HUES48 (cell line): ENCODE measurements around the gene ARMH1.

Experiments
- H3K27ac ChIP-seq: one replicate; pipeline ENCODE4 v1.7.0; 2013; ENCODE audit warnings: low read depth, low read length, inconsistent platforms
- H3K27me3 ChIP-seq: 2 replicates; pipeline ENCODE4 v1.6.1; 2013; ENCODE audit warnings: mild to moderate bottlenecking, low read length; ENCODE audit not compliant: control insufficient read depth, insufficient read depth
- H3K36me3 ChIP-seq: 2 replicates; pipeline ENCODE4 v1.6.1; 2013; ENCODE audit warnings: low read length; ENCODE audit not compliant: control insufficient read depth, insufficient read depth
- H3K4me1 ChIP-seq: 2 replicates; pipeline ENCODE4 v1.6.1; 2013; ENCODE audit warnings: mild to moderate bottlenecking, low read length; ENCODE audit not compliant: control insufficient read depth, insufficient read depth
- H3K4me3 ChIP-seq: 2 replicates; pipeline ENCODE4 v1.5.1; 2013; ENCODE audit warnings: mild to moderate bottlenecking, low read depth, low read length
- H3K9ac ChIP-seq: 2 replicates; pipeline ENCODE4 v1.6.1; 2013; ENCODE audit warnings: mild to moderate bottlenecking, low read depth, low read length, moderate library complexity
- H3K9me3 ChIP-seq: 2 replicates; pipeline ENCODE4 v1.6.1; 2013; ENCODE audit warnings: low read length; ENCODE audit not compliant: control insufficient read depth, insufficient read depth

The ARMH1 gene

GRCh38 chr1:44684525-44684924 lies 10.0 kb downstream of the ARMH1 start:
- Histone ChIP-seq H3K9ac (no peak overlapping the region), H3K4me3 (no peak overlapping the region), H3K9me3 (no peaks in the 10 kb centered on the region), H3K4me1 (peaks cover 19% of the 10 kb centered on the region), H3K27ac (no peak overlapping the region), H3K27me3 (no peaks in the 10 kb centered on the region), H3K36me3 (no peaks in the 10 kb centered on the region)

GRCh38 chr1:44685218-44685617 lies 10.7 kb downstream of the ARMH1 start:
- no peaks in the 10 kb centered on the region for H3K27me3 ChIP-seq
- no peak overlapping the region for H3K27ac ChIP-seq
- no peak overlapping the region for H3K4me3 ChIP-seq
- H3K4me1 ChIP-seq = peaks cover 20% of the 10 kb centered on the region
- no peaks in the 10 kb centered on the region for H3K9me3 ChIP-seq
- H3K36me3 ChIP-seq = no peaks in the 10 kb centered on the region
- H3K9ac ChIP-seq = no peak overlapping the region

GRCh38 chr1:44685881-44686280 lies 11.4 kb downstream of the ARMH1 start:
- Histone ChIP-seq H3K4me3 (no peak overlapping the region), H3K36me3 (no peaks in the 10 kb centered on the region), H3K27ac (no peak overlapping the region), H3K27me3 (no peaks in the 10 kb centered on the region), H3K4me1 (peaks cover 20% of the 10 kb centered on the region), H3K9ac (no peak overlapping the region), H3K9me3 (no peaks in the 10 kb centered on the region)

GRCh38 chr1:44688760-44689446 lies 14.4 kb downstream of the ARMH1 start:
- H3K36me3 ChIP-seq = no peaks in the 10 kb centered on the region
- H3K9ac ChIP-seq = no peak overlapping the region
- no peaks in the 10 kb centered on the region for H3K9me3 ChIP-seq
- H3K4me1 ChIP-seq = peaks cover 11% of the 10 kb centered on the region; the same call in 1 of the 2 replicates
- H3K27me3 ChIP-seq = no peaks in the 10 kb centered on the region
- no peak overlapping the region for H3K4me3 ChIP-seq
- H3K27ac ChIP-seq = no peak overlapping the region

- Histone ChIP-seq H3K27me3 (no peaks in the 10 kb centered on the region), H3K9me3 (no peaks in the 10 kb centered on the region), H3K27ac (no peak overlapping the region), H3K4me1 (peaks cover 11% of the 10 kb centered on the region; the same call in 1 of the 2 replicates), H3K36me3 (no peaks in the 10 kb centered on the region), H3K4me3 (no peak overlapping the region), H3K9ac (no peak overlapping the region)
Observed at GRCh38 chr1:44689447-44689765, 14.9 kb downstream of the ARMH1 start.

- H3K4me3 ChIP-seq = no peak overlapping the region
- H3K27ac ChIP-seq = no peak overlapping the region
- peaks cover 11% of the 10 kb centered on the region; the same call in 1 of the 2 replicates for H3K4me1 ChIP-seq
- H3K9ac ChIP-seq = no peak overlapping the region
- H3K27me3 ChIP-seq = no peaks in the 10 kb centered on the region
- H3K36me3 ChIP-seq = no peaks in the 10 kb centered on the region
- no peaks in the 10 kb centered on the region for H3K9me3 ChIP-seq
Observed at GRCh38 chr1:44693159-44693558, 18.6 kb downstream of the ARMH1 start.

GRCh38 chr1:44693900-44694299 lies 19.4 kb downstream of the ARMH1 start:
- H3K9ac ChIP-seq = no peak overlapping the region
- peaks cover 5% of the 10 kb centered on the region; the same call in 1 of the 2 replicates for H3K4me1 ChIP-seq
- H3K27me3 ChIP-seq = no peaks in the 10 kb centered on the region
- H3K36me3 ChIP-seq = no peaks in the 10 kb centered on the region
- H3K4me3 ChIP-seq = no peak overlapping the region
- no peaks in the 10 kb centered on the region for H3K9me3 ChIP-seq
- H3K27ac ChIP-seq = no peak overlapping the region

GRCh38 chr1:44694863-44695478 lies 20.5 kb downstream of the ARMH1 start:
- H3K9ac ChIP-seq = no peak overlapping the region
- no peak overlapping the region for H3K27ac ChIP-seq
- no peaks in the 10 kb centered on the region for H3K36me3 ChIP-seq
- H3K9me3 ChIP-seq = no peaks in the 10 kb centered on the region
- H3K4me1 ChIP-seq = no peaks in the 10 kb centered on the region
- no peak overlapping the region for H3K4me3 ChIP-seq
- no peaks in the 10 kb centered on the region for H3K27me3 ChIP-seq

GRCh38 chr1:44695671-44696070 lies 21.2 kb downstream of the ARMH1 start:
- no peak overlapping the region for H3K27ac ChIP-seq
- no peaks in the 10 kb centered on the region for H3K4me1 ChIP-seq
- no peaks in the 10 kb centered on the region for H3K27me3 ChIP-seq
- H3K36me3 ChIP-seq = no peaks in the 10 kb centered on the region
- no peak overlapping the region for H3K4me3 ChIP-seq
- no peak overlapping the region for H3K9ac ChIP-seq
- no peaks in the 10 kb centered on the region for H3K9me3 ChIP-seq

GRCh38 chr1:44696101-44696500 lies 21.6 kb downstream of the ARMH1 start:
- H3K27me3 ChIP-seq = no peaks in the 10 kb centered on the region
- no peaks in the 10 kb centered on the region for H3K4me1 ChIP-seq
- no peaks in the 10 kb centered on the region for H3K36me3 ChIP-seq
- H3K9me3 ChIP-seq = no peaks in the 10 kb centered on the region
- no peak overlapping the region for H3K9ac ChIP-seq
- no peak overlapping the region for H3K27ac ChIP-seq
- no peak overlapping the region for H3K4me3 ChIP-seq

GRCh38 chr1:44696789-44697345 lies 22.4 kb downstream of the ARMH1 start:
- H3K9me3 ChIP-seq = no peaks in the 10 kb centered on the region
- no peak overlapping the region for H3K4me3 ChIP-seq
- no peak overlapping the region for H3K9ac ChIP-seq
- H3K4me1 ChIP-seq = no peaks in the 10 kb centered on the region
- no peaks in the 10 kb centered on the region for H3K36me3 ChIP-seq
- no peaks in the 10 kb centered on the region for H3K27me3 ChIP-seq
- no peak overlapping the region for H3K27ac ChIP-seq
